ENCODE measurements around the gene CDH12.

The CDH12 gene

DNA sequence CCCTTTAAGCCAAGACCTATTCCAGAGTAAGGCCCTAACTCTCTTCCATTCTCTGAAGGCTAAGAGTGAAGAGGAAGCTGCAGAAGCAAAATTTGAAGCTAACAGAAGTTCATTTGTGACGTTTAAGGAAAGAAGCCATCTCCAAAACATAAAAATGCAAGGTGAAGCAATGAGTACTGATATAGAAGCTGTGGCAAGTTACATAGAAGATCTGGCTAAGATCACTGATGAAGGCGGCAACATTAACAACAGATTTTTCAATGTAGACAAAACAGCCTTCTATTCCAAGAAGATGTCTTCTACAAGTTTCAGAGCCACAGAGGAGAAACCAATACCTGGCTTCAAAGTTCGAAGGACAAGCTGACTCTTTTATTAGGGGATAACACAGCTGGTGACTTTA, 1143.4 kb downstream of the CDH12 start:
- no peak for DNase-seq (ENCODE audit: low spot score)

DNA sequence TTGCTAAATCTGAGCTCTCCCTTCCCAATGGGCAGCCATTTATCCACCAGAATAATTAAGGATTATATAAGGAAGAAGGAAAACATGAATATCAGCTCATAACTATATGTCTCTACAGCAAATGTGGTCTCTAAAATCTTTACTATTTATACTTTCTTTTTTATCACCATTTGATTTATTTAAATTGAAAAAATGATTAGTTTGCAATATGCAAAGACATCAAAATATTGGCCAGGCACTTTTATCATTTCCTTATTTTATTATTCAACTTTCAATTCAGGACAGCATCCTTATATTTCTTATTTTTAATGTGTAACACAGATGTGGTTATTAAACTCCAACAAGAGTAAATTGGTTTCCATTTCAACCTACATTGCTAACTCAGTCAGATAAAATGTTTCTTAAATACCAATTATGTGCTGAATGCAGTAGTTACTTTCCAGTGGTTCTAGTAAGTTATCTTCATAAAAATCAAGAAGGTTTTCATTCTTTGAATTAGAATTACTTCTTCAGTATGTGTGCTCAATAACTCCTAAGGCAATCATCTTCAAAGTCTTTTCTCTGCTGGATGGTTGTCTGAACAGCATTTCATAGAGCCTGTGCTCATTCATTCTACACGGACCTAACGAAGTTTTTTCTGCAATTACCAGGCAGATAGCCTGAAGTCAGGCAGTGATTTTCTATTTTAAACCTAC, 1148.0 kb downstream of the CDH12 start:
- DNase-seq (ENCODE audit: low spot score) = no peak

GRCh38 chr5:21701317-21701716, 1151.8 kb downstream of the CDH12 start:
- no peak for DNase-seq (ENCODE audit: low spot score)

Data from CD4-positive, alpha-beta T cell treated with Interleukin-6 at 100 ng/mL for 8 hours (primary cell).